ENCODE results near the gene EML6.

Gene EML6

GRCh38 chr2:54924121-54924520, 200.7 kb downstream of the EML6 start:
- no peak for DNase-seq

GRCh38 chr2:54925022-54925421, 201.6 kb downstream of the EML6 start:
- DNase-seq: no peak

DNA sequence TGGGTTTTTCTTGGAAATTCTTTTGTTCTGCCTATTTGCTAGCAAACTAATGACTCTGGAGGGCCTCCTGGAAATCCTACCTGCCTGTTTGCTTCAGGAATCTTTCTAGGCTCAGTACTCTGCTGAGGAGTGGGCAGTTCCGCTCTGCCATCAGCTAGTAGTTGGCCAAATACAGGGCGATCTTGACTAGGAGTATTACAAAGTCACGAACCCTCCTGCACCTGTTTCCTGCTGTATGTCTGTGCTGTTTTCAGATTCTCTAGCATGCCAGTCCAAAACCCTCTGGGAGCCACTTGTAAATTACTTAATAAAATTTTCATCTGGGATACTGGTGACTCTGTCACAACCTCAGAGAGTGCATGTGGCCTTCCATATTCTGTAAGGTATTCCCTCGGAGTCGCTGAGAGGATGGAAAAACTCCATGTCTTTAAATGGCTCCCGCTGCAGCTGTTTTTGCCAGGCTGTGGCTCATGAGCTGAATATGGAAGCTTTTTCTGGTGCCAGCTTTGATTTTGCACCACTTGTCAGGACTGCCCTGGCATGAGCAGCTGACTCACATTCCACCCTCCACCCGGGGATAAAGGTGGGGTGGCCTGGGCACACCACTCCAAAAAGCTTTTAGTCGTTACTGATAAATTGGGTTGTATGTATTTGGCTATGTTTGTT, 203.8 kb downstream of the EML6 start:
- DNase-seq: no peak

GRCh38 chr2:54927751-54928615, 204.5 kb downstream of the EML6 start:
- no peak for DNase-seq

- no peak for DNase-seq
These were observed 205.3 kb downstream of the EML6 start for GRCh38 chr2:54928719-54929118.

DNA sequence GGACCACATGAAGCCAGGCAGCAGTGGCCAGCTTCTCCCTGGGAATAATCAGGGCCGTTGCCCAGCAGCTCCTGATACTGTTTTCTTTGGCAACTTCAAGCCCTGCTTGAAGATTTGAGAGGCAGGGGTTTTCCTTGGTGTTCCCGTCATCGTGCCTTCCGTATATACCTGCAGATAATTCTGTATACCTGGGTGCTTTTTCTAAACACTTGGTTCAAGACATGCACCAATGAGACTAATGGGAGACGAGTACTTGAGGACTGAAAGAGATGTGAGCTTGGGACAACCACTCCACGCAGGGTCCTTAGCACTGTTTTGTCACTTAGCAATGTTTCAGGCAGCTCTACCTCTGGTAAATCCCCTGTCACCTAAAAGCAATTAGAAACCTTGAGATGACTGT, 208.0 kb downstream of the EML6 start:
- no peak for DNase-seq

GRCh38 chr2:54935389-54935788, 211.9 kb downstream of the EML6 start:
- no peak for DNase-seq

- no peak for DNase-seq
These were observed 213.3 kb downstream of the EML6 start for GRCh38 chr2:54936766-54937165.

GRCh38 chr2:54939446-54940118, 216.1 kb downstream of the EML6 start:
- DNase-seq: no peak

DNA sequence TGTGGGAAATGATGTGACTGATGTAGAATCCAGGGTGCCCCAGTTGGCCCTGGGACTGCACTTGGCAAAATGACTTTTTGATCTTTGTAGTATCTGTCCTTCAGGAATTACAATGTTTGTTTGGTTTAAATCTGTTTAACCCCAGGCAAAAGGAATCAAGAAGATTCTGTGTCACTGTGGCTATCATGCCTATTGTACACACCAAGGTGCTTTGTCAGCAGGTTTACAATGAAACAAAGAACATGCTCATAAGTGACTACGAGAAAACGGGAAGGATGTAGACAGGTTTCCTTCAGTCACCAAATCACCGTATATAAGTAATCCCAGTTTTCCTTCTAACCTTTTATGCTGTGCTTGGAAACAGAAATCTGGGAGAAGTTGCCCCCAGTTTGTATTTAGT, 217.3 kb downstream of the EML6 start:
- DNase-seq: no peak

GRCh38 chr2:54941248-54941984, 218.0 kb downstream of the EML6 start:
- no peak for DNase-seq

GRCh38 chr2:54942373-54942772, 218.9 kb downstream of the EML6 start:
- DNase-seq: no peak

DNA sequence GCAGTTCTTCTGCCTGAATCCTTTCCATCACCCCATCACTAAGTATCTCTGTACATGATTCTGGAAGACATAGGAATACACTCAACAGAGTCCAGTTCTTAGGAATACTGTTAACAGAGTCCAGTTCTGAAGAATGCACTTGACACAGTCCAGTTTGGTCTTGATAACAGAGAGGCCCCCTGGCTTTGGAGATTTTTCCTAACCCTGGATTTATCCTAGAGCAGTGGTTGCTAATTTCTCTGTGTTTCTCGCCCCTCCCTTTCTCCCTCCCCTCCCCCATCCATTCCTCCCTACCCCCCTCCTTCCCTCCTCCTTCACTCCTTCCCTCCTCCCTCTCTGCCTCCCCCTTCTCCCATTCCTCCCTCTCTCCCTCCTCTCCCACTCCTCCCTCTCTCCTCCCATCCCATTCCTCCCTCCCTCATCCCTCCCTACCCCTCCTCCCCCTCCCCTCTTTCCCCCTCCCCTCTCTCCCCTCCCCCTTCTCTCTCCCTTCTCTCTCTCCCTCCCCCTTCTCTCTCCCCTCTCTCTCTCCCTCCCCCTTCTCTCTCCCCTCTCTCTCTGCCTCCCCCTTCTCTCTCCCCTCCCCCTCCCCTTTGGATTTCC, 221.4 kb downstream of the EML6 start:
- DNase-seq: no peak

DNA sequence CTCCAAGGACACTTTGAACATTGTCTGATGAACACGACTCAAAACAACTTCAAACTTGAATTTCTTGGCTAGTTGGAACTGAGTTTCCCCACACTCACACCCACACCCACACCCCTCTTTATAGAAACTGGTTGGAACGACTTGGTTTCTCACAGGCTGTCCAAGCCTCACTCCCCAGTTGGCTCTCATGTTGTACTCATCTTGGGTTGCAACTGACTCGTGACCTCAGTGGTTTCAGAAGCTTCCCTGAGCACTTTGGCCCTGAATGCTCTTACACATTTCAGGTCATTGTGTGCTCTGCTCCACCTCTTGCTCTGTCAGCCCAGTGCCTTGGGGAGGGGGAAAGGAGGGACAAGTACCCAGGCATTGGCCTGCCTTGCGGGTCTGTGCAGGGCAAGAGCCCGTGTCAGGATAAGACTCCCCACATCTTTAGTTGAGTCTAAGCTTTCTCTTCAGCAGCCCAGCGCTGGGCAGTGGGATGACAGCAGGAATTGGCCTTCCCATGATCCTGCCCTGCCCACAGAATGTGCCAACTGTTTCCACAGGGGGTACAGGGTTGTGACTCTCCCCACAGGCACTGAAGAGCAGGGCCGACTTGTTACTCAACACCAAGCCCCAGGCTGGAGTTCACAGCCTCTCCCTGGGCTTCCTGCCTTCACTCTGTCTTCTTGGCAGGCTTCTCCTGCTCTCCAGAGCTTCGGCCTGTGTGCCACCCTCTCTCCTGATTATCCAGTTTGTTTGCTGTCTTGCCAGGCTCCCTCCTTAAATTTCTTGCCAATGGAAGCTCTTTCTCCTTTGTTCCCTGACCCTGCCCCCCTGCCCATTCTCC, 222.1 kb downstream of the EML6 start:
- no peak for DNase-seq

GRCh38 chr2:54946220-54946805, 222.9 kb downstream of the EML6 start:
- DNase-seq: no peak

DNA sequence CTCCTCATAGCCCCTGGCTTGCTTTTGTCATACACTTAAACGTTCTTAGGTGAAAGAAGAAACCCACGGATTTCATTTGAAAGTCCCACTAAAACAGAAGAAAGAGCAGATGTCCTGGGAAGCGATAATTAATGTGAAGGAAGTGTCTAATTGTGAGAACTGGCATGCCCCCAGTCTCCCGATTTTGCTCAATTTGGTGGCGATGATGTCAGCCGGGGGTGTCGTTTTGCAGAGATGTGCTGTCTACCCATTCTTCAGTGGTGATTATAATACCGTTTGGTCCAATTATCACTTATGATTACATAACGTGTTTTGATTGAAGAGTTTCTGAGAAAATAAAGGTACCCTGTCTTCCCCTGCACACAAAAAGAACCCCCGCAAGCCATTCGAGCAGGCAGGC, 223.7 kb downstream of the EML6 start:
- no peak for DNase-seq

DNA sequence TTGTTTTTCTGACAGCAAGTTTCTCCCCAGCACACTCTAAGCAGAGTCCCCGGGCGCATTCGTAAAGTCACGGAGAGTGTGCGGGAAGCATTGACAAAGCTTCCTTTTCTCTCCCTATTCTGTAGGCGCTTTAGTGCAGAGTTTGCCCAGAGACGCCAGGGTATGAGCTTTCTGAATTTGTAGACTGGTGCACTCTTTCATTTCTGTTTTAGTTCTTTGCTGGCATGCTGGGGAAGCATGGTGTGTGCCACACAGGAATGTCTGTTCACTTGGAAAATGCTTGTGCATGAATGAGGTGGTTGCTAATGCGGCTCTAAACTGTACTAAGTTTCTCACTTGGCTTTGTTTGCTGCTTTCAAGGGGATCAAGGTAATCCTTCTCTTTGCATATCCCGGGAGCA, 224.2 kb downstream of the EML6 start:
- no peak for DNase-seq

GRCh38 chr2:54948120-54948519, 224.7 kb downstream of the EML6 start:
- no peak for DNase-seq

GRCh38 chr2:54949431-54949830, 226.0 kb downstream of the EML6 start:
- no peak for DNase-seq

- no peak for DNase-seq
These were observed 227.3 kb downstream of the EML6 start for GRCh38 chr2:54950811-54951210.

- no peak for DNase-seq
These were observed 229.0 kb downstream of the EML6 start for GRCh38 chr2:54952425-54952824.

All from hematopoietic multipotent progenitor cell treated with erythropoietin and hydrocortisone succinate and interleukin-3 and kit ligand, for 6 days (in vitro differentiated cells).